Measurements from ENCODE around the gene MSH5. TPM values are rescaled to one million over a fixed set of nuclear protein-coding genes. Genes with fewer than 3 reads are reported as not detected.

Gene MSH5
- total and polyA plus RNA-seq, 2 of the 13 experiments (the other 11 are each of a cell fraction or from before 2014, with no cell fraction given) = 10.2 to 38.7 TPM

- 0 out of 2 replicates have a peak, but pooled peaks have one; percentile 31 for TF ChIP-seq ZNF629 (CRISPR knock-in tag; conservative IDR thresholded peaks at IDR 0.05)
- TF ChIP-seq LRRFIP1 (CRISPR knock-in tag; conservative IDR thresholded peaks at IDR 0.05) = no peak
- DNase-seq (ENCODE audit: low spot score) (no peak), FAIRE-seq (no peak), ATAC-seq (no peak)
- H3K9ac ChIP-seq (ENCODE audit: insufficient read depth, low read depth, low read length) = no peak overlapping the region
- ChIA-PET CTCF (ENCODE audit: low intra/inter-chr PET ratio, low total read pairs) (no interaction called here), POLR2A (interaction anchor here (0.7 to 1.6 kb wide), 6 partner anchors 9 to 81 kb away, joined by 3 to 5 read pairs (median 3); partner anchors contain the start of genes ABHD16A and NEU1)
- H3K9me3 ChIP-seq (ENCODE audit: low read length) = no peaks in the 10 kb centered on the region
- H3K27me3 ChIP-seq (ENCODE audit: control insufficient read depth in 1 of 2, insufficient read depth in 2 of 2, low read length in 2 of 2) = no peaks in the 10 kb centered on the region
- no peak overlapping the region for H3K27ac ChIP-seq (ENCODE audit: extremely low read length, insufficient read depth, low read length)
- H2AFZ ChIP-seq (ENCODE audit: low read length) = no peak overlapping the region
- WGBS (ENCODE audit: low lambda C conversion rate) = 96% methylated on average over 15 of the region's 15 CpGs
- peaks cover under 1% of the 10 kb centered on the region; the same call in 1 of the 2 replicates for H3K4me1 ChIP-seq (ENCODE audit: insufficient read depth, low read length)
- H3K36me3 ChIP-seq (replicated peaks in 1 of 2; ENCODE audit: control insufficient read depth in 1 of 2, insufficient read depth in 2 of 2, low read length in 2 of 2) = peaks cover 50 to 69% of the 10 kb centered on the region in 2 experiments
- intact Hi-C loops (cut with micrococcal nuclease; ENCODE audit: unreplicated experiment) = no loop called here
- no TSS peak for BruUV-seq (replicated peaks)
- no peak overlapping the region for H3K4me3 ChIP-seq (replicated peaks in 1 of 3; ENCODE audit: insufficient read depth in 1 of 3, low read depth in 2 of 3, low read length in 3 of 3)
- in situ Hi-C loops (cut with HindIII; ENCODE audit: extremely low pct_ligation_motif_present, low pct_unique_long_range_greater_than_20kb) = no loop called here
- H3K79me2 ChIP-seq (ENCODE audit: insufficient read depth, low read length) = no peaks in the 10 kb centered on the region
- no peaks in the 10 kb centered on the region for H4K20me1 ChIP-seq (ENCODE audit: insufficient read depth, low read length)
- H3K4me2 ChIP-seq (ENCODE audit: low read depth, low read length) = no peak overlapping the region
Observed at GRCh38 chr6:31784098-31784925, 44.5 kb downstream of the MSH5 start.

GRCh38 chr6:31785475-31785874 is 45.7 kb downstream of the MSH5 start:
- H3K36me3 ChIP-seq (replicated peaks in 1 of 2; ENCODE audit: control insufficient read depth in 1 of 2, insufficient read depth in 2 of 2, low read length in 2 of 2) = peaks cover 44 to 62% of the 10 kb centered on the region in 2 experiments
- no peaks in the 10 kb centered on the region for H3K79me2 ChIP-seq (ENCODE audit: insufficient read depth, low read length)

More at GRCh38 chr6:31785475-31785874, 45.7 kb downstream of the MSH5 start:
- DNase-seq (ENCODE audit: low spot score) = no peak
- H3K4me3 ChIP-seq (replicated peaks in 1 of 3; ENCODE audit: insufficient read depth in 1 of 3, low read depth in 2 of 3, low read length in 3 of 3) = no peak overlapping the region
- H3K4me1 ChIP-seq (ENCODE audit: insufficient read depth, low read length) = no peaks in the 10 kb centered on the region
- CTCF ChIA-PET (ENCODE audit: low intra/inter-chr PET ratio, low total read pairs) = no interaction called here
- H3K27ac ChIP-seq (ENCODE audit: extremely low read length, insufficient read depth, low read length) = no peak overlapping the region
- no peak overlapping the region for H3K4me2 ChIP-seq (ENCODE audit: low read depth, low read length)
- H2AFZ ChIP-seq (ENCODE audit: low read length) = no peak overlapping the region
- H4K20me1 ChIP-seq (ENCODE audit: insufficient read depth, low read length) = no peaks in the 10 kb centered on the region
- 97% methylated on average over 11 of the region's 11 CpGs for WGBS (ENCODE audit: low lambda C conversion rate)
- POLR2A ChIA-PET = interaction anchor here (0.9 to 1.1 kb wide), 3 partner anchors 12 to 82 kb away, joined by 3 to 5 read pairs (median 3); partner anchors contain the start of gene ABHD16A
- BruUV-seq (replicated peaks) = no TSS peak
- no peak for ATAC-seq
- in situ Hi-C loops (cut with HindIII; ENCODE audit: extremely low pct_ligation_motif_present, low pct_unique_long_range_greater_than_20kb) = no loop called here
- no peaks in the 10 kb centered on the region for H3K27me3 ChIP-seq (ENCODE audit: control insufficient read depth in 1 of 2, insufficient read depth in 2 of 2, low read length in 2 of 2)
- H3K9me3 ChIP-seq (ENCODE audit: low read length) = no peaks in the 10 kb centered on the region
- FAIRE-seq = no peak
- TF ChIP-seq AGO2 (optimal IDR thresholded peaks at IDR 0.05; ENCODE audit: low read depth, low read length) (peak; percentile 47), RBFOX2 (IDR thresholded peaks at IDR 0.05; ENCODE audit: low read depth, low read length) (peak; percentile 41; the same call in 1 of the 2 replicates), KLF11 (CRISPR knock-in tag; IDR thresholded peaks at IDR 0.05) (no peak)
- intact Hi-C loops (cut with micrococcal nuclease; ENCODE audit: unreplicated experiment) = no loop called here
- H3K9ac ChIP-seq (ENCODE audit: insufficient read depth, low read depth, low read length) = no peak overlapping the region

Data from HepG2 (cell line).